ENCODE data around the gene BASP1. TPM values are rescaled to one million over a fixed set of nuclear protein-coding genes. Genes with fewer than 3 reads are reported as not detected.
A peak's percentile ranks its signal among the peaks of the same experiment; 100 is the strongest.

BASP1 gene
- total and polyA plus RNA-seq, 10 of the 15 experiments (the other 5 are each of a cell fraction or from before 2014, with no cell fraction given) = 27.3 to 190 (median 102) TPM

GRCh38 chr5:17282283-17283120 is 65.1 kb downstream of the BASP1 start (continued):
- TF ChIP-seq ZNF274 (IDR thresholded peaks at IDR 0.05; ENCODE audit: insufficient read depth, insufficient read length) = no peak
- TF ChIP-seq POU2F2 (IDR thresholded peaks at IDR 0.05; ENCODE audit: borderline replicate concordance, low read depth, low read length) = peak; percentile 99
- TF ChIP-seq ZZZ3 (IDR thresholded peaks at IDR 0.05; ENCODE audit: control insufficient read depth, insufficient read length, low read depth) = no peak
- TF ChIP-seq RAD51 (IDR thresholded peaks at IDR 0.05) = peak; percentile 41
- TF ChIP-seq MTA2 (IDR thresholded peaks at IDR 0.05; ENCODE audit: low read depth) = peak; percentile 74
- TF ChIP-seq USF2 (IDR thresholded peaks at IDR 0.05; ENCODE audit: borderline replicate concordance, low read depth, low read length) = no peak
- no peak for TF ChIP-seq SMAD1 (IDR thresholded peaks at IDR 0.05; ENCODE audit: low read depth, partially characterized antibody)
- TF ChIP-seq WRNIP1 (IDR thresholded peaks at IDR 0.05; ENCODE audit: borderline replicate concordance, low read depth, low read length) = no peak
- no peak for TF ChIP-seq PRDM15 (CRISPR knock-in tag; IDR thresholded peaks at IDR 0.05)
- TF ChIP-seq ZBTB40 (IDR thresholded peaks at IDR 0.05; ENCODE audit: borderline replicate concordance) = no peak
- peak; percentile 32; the same call in 1 of the 2 replicates for TF ChIP-seq ZNF217 (IDR thresholded peaks at IDR 0.05)
- no peak for TF ChIP-seq HDAC6 (IDR thresholded peaks at IDR 0.05; ENCODE audit: unreplicated experiment)
- no peak for TF ChIP-seq KDM1A (IDR thresholded peaks at IDR 0.05; ENCODE audit: borderline replicate concordance)
- TF ChIP-seq RCOR1 (conservative IDR thresholded peaks at IDR 0.05; ENCODE audit: low read depth, low read length) = no peak
- TF ChIP-seq PAX8 (IDR thresholded peaks at IDR 0.05) = no peak
- no peak for TF ChIP-seq ESRRA (IDR thresholded peaks at IDR 0.05; ENCODE audit: low read length)
- no peak for TF ChIP-seq RELA (IDR thresholded peaks at IDR 0.05; ENCODE audit: borderline replicate concordance, partially characterized antibody)
- TF ChIP-seq IRF5 (IDR thresholded peaks at IDR 0.05; ENCODE audit: borderline replicate concordance) = no peak
